ENCODE results near the gene ACAN.

Gene ACAN

GRCh38 chr15:88802250-88802990 lies 816 bp upstream of the ACAN start:
- no peak for DNase-seq

- DNase-seq = no peak
Observed at GRCh38 chr15:88802991-88803240, 320 bp upstream of the ACAN start.

- DNase-seq = no peak
Observed at GRCh38 chr15:88803920-88804247, 648 bp downstream of the ACAN start.

GRCh38 chr15:88804257-88804656 lies 1.0 kb downstream of the ACAN start:
- DNase-seq = no peak

- DNase-seq = no peak
Observed at GRCh38 chr15:88805031-88805780, 2.0 kb downstream of the ACAN start.

GRCh38 chr15:88810446-88810845 lies 7.2 kb downstream of the ACAN start:
- no peak for DNase-seq

- no peak for DNase-seq
Observed at GRCh38 chr15:88812133-88812532, 8.9 kb downstream of the ACAN start.

- no peak for DNase-seq
Observed at GRCh38 chr15:88813960-88814359, 10.7 kb downstream of the ACAN start.

- DNase-seq = no peak
Observed at GRCh38 chr15:88814393-88814792, 11.2 kb downstream of the ACAN start.

- no peak for DNase-seq
Observed at GRCh38 chr15:88818920-88819319, 15.7 kb downstream of the ACAN start.

- no peak for DNase-seq
Observed at GRCh38 chr15:88821993-88822392, 18.8 kb downstream of the ACAN start.

- no peak for DNase-seq
Observed at GRCh38 chr15:88828791-88829190, 25.6 kb downstream of the ACAN start.

GRCh38 chr15:88830016-88830415 lies 26.8 kb downstream of the ACAN start:
- no peak for DNase-seq

- no peak for DNase-seq
Observed at GRCh38 chr15:88832820-88833730, 29.8 kb downstream of the ACAN start.

GRCh38 chr15:88833731-88834100 lies 30.5 kb downstream of the ACAN start:
- DNase-seq = no peak

GRCh38 chr15:88834211-88834812 lies 31.1 kb downstream of the ACAN start:
- peak; percentile 2 for DNase-seq

- no peak for DNase-seq
Observed at GRCh38 chr15:88835119-88835518, 31.9 kb downstream of the ACAN start.

GRCh38 chr15:88835646-88836045 lies 32.4 kb downstream of the ACAN start:
- no peak for DNase-seq

GRCh38 chr15:88838667-88839066 lies 35.4 kb downstream of the ACAN start:
- no peak for DNase-seq

- DNase-seq = no peak
Observed at GRCh38 chr15:88839146-88839545, 35.9 kb downstream of the ACAN start.

- no peak for DNase-seq
Observed at GRCh38 chr15:88839961-88840360, 36.7 kb downstream of the ACAN start.

GRCh38 chr15:88841236-88841635 lies 38.0 kb downstream of the ACAN start:
- no peak for DNase-seq

GRCh38 chr15:88842156-88842555 lies 38.9 kb downstream of the ACAN start:
- no peak for DNase-seq

Measured in effector CD8-positive, alpha-beta T cell (primary cell).